Measurements from ENCODE around the gene HOXB3. TPM values are rescaled to one million over a fixed set of nuclear protein-coding genes. Genes with fewer than 3 reads are reported as not detected.

The HOXB3 gene
- total and polyA plus RNA-seq, 2 donors (not counting 1 experiment from before 2014, with no cell fraction given), result 15.7 to 28.6 TPM

DNA sequence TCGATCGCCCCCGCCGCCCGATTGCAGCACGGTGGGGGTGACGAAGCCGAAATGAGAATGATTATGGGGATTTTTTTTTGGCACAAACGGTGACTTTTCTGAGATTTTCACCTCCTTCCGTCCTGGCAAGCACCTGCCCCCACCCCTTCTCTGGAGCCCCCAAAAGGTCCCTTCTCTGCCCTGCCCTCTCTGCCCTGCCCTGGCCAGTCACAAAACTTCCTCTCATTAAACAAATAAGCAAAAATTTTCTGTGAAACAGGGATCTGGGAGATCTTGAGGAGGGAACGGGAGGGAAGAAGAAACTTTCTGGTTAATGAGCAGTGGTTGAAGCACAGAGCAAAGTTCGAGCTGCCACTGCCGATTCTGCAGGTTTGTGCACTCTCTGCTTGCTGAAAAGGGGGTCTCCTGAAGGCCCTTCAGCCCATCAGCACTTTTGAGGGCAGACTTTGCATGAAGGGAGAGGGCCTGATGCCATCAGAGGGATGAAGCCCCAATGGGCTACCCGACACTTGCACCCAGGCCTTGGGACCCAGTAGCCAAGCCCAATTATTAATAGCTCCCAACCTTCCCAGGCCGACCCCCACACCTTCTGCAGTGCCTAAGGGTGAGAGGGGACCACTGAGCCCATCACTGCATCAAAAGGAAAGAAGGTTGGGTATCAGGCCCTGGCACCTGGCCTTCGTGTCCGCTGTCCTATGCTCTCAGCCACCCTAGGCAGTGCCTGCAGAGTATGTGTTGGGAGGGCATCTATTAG is 26.1 kb upstream of the HOXB3 start:
- no peak overlapping the region for H3K4me2 ChIP-seq (ENCODE audit: extremely low read depth, insufficient read depth, low read length)
- no peaks in the 10 kb centered on the region for H3K36me3 ChIP-seq (ENCODE audit: control insufficient read depth, insufficient read depth, low read length)
- no peak overlapping the region for H3K9ac ChIP-seq (ENCODE audit: insufficient read depth, low read length)
- H2AFZ ChIP-seq (ENCODE audit: low read length), result no peak overlapping the region
- peaks cover 4% of the 10 kb centered on the region for H3K4me1 ChIP-seq (ENCODE audit: control insufficient read depth, extremely low read depth, insufficient read depth, low read length)
- H3K27ac ChIP-seq (ENCODE audit: insufficient read depth, low read length), result no peak overlapping the region
- peaks cover 9% of the 10 kb centered on the region for H3K79me2 ChIP-seq (ENCODE audit: control insufficient read depth, insufficient read depth, low read length)
- peaks cover 68% of the 10 kb centered on the region for H3K27me3 ChIP-seq (ENCODE audit: control insufficient read depth, insufficient read depth, low read length)
- H3K4me3 ChIP-seq (replicated peaks in 1 of 4; ENCODE audit: control extremely low read depth in 1 of 4, insufficient read depth in 1 of 4, low read depth in 3 of 4, low read length in 4 of 4), result no peak overlapping the region
- TF ChIP-seq, protein P1, sequence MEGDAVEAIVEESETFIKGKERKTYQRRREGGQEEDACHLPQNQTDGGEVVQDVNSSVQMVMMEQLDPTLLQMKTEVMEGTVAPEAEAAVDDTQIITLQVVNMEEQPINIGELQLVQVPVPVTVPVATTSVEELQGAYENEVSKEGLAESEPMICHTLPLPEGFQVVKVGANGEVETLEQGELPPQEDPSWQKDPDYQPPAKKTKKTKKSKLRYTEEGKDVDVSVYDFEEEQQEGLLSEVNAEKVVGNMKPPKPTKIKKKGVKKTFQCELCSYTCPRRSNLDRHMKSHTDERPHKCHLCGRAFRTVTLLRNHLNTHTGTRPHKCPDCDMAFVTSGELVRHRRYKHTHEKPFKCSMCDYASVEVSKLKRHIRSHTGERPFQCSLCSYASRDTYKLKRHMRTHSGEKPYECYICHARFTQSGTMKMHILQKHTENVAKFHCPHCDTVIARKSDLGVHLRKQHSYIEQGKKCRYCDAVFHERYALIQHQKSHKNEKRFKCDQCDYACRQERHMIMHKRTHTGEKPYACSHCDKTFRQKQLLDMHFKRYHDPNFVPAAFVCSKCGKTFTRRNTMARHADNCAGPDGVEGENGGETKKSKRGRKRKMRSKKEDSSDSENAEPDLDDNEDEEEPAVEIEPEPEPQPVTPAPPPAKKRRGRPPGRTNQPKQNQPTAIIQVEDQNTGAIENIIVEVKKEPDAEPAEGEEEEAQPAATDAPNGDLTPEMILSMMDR (conservative IDR thresholded peaks at IDR 0.05 in 1 of 2, IDR thresholded peaks at IDR 0.05 in 1 of 2; ENCODE audit: low read depth in 1 of 2, low read length in 2 of 2), result no peak
- peak; percentile 19 for TF ChIP-seq EZH2 (IDR thresholded peaks at IDR 0.05; ENCODE audit: low read length, missing control alignments)
- H4K20me1 ChIP-seq (ENCODE audit: control insufficient read depth, extremely low read depth, insufficient read depth, low read length), result no peaks in the 10 kb centered on the region
- DNase-seq (ENCODE audit: low read depth in 2 of 2), result no peak
- H3K9me3 ChIP-seq (ENCODE audit: control insufficient read depth, insufficient read depth, low read depth, low read length), result no peaks in the 10 kb centered on the region

DNA sequence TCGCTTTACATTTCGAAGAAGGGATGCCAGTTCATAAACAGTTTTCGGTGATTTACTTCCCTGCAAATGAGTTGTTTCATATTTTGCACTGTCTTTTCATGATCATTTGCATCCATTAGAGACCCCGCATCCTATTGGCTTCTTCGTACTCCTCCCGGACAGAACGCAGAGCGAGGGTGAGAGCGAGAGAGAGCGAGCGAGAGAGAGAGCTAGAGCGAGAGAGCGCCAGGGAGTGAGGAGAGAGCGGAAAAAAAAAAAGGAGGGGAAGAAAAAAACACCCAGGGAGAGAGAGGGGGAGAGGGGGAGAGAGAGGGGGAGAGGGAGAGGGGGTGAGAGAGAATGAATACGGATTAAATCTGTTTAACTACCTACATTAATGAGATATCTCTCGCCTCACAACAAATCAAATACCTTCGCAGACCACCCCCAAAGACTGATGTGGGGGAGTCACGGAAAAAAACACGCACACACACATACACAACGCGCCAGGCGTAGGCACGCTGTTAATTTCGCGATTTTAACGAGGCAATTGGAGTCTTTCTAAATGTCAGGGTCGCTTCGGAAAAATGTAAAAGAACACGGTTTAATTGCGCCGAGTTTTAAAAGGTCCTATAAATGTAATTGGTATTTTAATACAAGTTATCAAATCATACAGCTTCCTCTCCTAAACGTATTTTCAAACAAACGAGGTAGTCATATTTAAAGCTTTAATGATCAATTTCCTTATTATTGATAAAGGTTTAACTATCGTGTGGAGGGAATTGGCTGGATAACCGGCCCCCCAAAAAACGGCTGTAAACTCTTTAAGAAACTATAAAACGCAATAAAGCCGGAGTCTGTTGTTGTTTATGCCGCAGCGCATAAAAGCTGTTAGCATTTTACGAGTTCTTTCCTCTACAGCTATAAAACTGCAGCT is 25.3 kb upstream of the HOXB3 start, which contains the start of gene HOXB8:
Gene HOXB8 (minus strand): TSS at position 246 of the 916 bp plus-strand sequence. CDS start 588 bp downstream, outside the sequence.
- Histone ChIP-seq H3K9ac (ENCODE audit: insufficient read depth, low read length) (peak within 1 kb of the TSS; percentile 0), H3K79me2 (ENCODE audit: control insufficient read depth, insufficient read depth, low read length) (peaks cover 11% of the 10 kb centered on the region), H3K9me3 (ENCODE audit: control insufficient read depth, insufficient read depth, low read depth, low read length) (no peaks in the 10 kb centered on the region), H3K27ac (ENCODE audit: insufficient read depth, low read length) (no peak within 1 kb of the TSS), H3K4me1 (ENCODE audit: control insufficient read depth, extremely low read depth, insufficient read depth, low read length) (peaks cover 6% of the 10 kb centered on the region), H3K36me3 (ENCODE audit: control insufficient read depth, insufficient read depth, low read length) (no peaks in the 10 kb centered on the region), H3K27me3 (ENCODE audit: control insufficient read depth, insufficient read depth, low read length) (peaks cover 60% of the 10 kb centered on the region), H2AFZ (ENCODE audit: low read length) (no peak within 1 kb of the TSS), H4K20me1 (ENCODE audit: control insufficient read depth, extremely low read depth, insufficient read depth, low read length) (no peaks in the 10 kb centered on the region), H3K4me2 (ENCODE audit: extremely low read depth, insufficient read depth, low read length) (peak within 1 kb of the TSS; percentile 51), H3K4me3 (replicated peaks in 1 of 4; ENCODE audit: control extremely low read depth in 1 of 4, insufficient read depth in 1 of 4, low read depth in 3 of 4, low read length in 4 of 4) (peak within 1 kb of the TSS; percentile 21 to 80 (median 36))
- peak; percentile 52 for TF ChIP-seq EZH2 (IDR thresholded peaks at IDR 0.05; ENCODE audit: low read length, missing control alignments)
- TF ChIP-seq, protein P1 (conservative IDR thresholded peaks at IDR 0.05 in 1 of 2, IDR thresholded peaks at IDR 0.05 in 1 of 2; ENCODE audit: low read depth in 1 of 2, low read length in 2 of 2), result no peak
- DNase-seq (ENCODE audit: low read depth in 2 of 2), result peak in 1 of 2 donors; percentile 51

Measured in fibroblast of lung (primary cell).